GM18951 (cell line): Measurements from ENCODE around the gene FAM229A.
"Not testable (repeated sequence)": the region's sequence is repeated elsewhere in the genome, so short reads cannot be mapped to it uniquely, and the experiment has no call there.

ENCODE experiments used
- POLR2A ChIP-seq: IDR thresholded peaks from 4 replicates; pipeline ENCODE4 v1.6.1; 2011; ENCODE audit warnings: mild to moderate bottlenecking; ENCODE audit not compliant: insufficient read length, insufficient read depth; ENCODE audit errors: extremely low read depth
- in situ Hi-C: fragments of 300-500 bp; cut with MboI; formaldehyde crosslinking; loops from one replicate; pipeline ENCODE4 v1.12.0; 2022; ENCODE audit warnings: low sequenced_read_pairs, mixed read lengths, inconsistent platforms; ENCODE audit not compliant: unreplicated experiment

FAM229A gene

DNA sequence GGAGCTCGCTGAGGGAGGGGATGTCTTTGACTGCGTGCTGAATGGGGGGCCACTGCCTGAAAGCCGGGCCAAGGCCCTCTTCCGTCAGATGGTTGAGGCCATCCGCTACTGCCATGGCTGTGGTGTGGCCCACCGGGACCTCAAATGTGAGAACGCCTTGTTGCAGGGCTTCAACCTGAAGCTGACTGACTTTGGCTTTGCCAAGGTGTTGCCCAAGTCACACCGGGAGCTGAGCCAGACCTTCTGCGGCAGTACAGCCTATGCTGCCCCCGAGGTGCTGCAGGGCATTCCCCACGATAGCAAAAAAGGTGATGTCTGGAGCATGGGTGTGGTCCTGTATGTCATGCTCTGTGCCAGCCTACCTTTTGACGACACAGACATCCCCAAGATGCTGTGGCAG is 1.4 kb upstream of the FAM229A start:
- TF ChIP-seq POLR2A = no peak
- in situ Hi-C loops = no loop called here

DNA sequence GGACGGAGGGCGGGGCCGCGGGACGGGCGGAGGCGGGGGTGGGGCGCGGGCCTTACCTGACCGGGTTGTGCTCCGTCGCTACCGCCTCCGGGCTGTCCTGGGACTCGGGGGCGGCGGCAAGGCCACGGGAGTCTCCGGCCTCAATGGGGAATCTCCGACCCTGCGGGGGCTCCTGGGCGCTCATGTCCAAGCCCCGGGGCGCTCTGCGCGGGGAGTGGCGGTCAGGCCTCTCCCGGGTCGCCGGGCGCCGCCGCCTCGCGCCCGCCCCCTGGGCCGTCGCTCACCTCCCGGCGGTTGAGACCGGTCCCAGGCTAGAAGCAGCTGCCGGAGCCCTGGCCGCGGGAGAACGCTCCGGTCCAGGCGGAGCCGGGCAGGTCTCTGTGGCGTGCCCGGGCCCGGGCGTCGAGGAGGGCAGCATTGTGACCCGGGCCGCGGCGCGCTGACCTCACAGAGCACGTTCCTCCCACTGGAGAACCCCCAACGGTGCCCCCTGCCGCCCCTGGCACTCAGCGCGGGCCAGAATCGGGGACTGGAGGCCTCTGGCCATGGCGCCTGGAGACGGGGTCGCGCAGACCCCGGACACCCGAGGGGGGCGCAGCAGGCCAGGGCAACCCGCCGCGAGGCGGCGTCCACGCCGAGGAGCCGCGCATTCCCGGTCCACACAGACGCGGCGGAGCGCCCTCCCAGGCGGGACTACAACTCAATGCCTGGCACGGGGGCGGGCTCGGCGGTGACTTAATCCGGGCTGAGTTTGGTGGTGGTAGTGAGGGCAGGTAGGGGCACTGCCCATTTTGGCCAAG is 411 bp downstream of the FAM229A start:
- TF ChIP-seq POLR2A = peak; percentile 21
- in situ Hi-C loops = no loop called here

DNA sequence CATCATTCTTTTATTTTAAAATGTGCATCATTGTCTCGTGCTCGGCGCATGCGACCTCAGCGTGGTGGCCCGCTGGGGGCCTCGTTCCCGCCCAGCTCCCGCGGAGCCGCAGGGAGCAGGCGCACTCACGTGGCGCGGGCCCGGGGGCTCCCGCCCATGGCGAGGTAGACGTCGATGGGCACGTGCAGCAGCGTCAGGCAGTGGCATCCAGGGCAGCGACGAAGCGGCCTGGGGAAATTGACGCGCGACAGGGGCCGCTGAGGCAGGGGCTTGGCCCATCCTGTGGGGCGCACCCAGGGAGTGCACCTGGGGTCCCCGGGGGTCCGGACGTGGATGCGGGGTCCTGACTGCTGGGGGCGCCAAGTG is 994 bp downstream of the FAM229A start:
- TF ChIP-seq POLR2A = no peak
- in situ Hi-C loops = no loop called here

DNA sequence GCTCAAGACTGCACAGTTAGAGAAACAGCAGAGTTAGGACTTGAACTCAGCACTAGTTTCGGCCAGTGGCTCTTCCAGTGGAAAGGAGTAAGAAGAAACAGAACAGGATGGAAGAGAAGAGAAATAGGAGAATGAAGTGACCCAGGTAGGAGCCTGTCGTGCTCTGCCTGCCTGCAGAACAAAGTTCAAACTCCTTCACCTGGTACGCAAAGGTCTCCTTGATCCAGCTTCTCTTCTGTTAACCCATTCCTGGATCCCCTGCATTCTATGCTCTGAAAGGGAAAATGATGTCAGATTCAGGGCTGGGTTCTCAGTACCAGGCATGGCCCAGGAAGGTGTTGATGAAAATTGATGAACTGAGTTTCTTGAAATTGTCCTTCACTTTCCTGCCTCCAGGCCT is 3.9 kb downstream of the FAM229A start:
- in situ Hi-C loops = no loop called here
- no peak for TF ChIP-seq POLR2A

DNA sequence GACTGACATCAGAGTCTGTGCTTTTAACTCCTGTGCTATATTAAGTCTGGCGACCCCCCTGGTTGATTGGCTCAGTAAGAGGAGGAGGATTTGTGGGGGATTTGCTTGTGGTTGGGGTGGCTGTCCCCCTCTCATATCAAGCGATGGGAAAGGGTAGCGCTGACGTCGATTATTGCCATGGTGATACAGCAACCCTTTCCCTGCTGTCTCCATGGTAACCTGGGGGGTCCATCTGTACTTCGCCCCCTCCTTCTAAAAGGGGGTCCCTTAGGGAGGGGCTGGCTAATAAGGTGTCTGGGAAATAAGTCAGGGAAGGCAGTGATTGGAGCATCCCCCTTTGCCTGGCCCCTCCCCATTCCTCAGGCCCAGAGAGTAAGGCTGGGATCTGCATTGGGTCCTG is 4.7 kb downstream of the FAM229A start:
- no peak for TF ChIP-seq POLR2A
- in situ Hi-C loops = no loop called here

DNA sequence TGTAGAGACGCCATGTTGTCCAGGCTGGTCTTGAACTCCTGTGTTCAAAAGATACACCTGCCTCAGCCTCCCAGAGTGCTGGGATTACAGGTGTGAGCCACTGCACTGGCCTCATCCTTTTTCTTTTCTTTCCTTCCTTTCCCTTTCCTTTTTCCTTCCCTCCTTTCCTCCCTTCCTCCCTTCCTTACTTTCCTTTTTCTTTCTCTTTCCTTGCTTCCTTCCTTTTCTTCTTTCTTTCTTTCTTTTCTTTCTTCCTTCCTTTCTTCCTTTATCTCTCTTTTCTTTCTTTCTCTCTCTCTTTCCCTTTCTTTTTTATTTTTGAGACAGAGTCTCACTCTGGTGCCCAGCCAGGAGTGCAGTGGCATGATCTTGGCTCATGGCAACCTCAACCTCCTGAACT is 5.8 kb downstream of the FAM229A start:
- in situ Hi-C loops = no loop called here
- no peak for TF ChIP-seq POLR2A

DNA sequence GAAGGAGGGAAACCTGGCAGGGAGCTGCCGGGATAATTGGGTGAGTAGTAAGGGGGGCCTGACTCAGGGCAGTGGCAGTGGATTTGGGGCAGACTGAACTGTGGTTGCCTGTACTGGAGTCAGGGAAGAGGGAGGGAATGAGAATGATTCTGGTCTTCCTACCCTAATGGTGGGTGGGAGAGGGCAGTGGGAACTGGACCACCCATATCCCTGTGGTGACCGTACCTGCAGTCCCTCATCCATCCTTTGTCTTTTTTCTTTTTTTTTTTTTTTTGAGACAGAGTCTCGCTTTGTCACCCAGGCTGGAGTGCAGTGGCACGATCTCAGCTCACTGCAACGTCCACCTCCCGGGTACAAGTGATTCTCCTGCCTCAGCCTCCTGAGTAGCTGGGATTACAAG is 6.5 kb downstream of the FAM229A start:
- in situ Hi-C loops = not testable (repeated sequence)

DNA sequence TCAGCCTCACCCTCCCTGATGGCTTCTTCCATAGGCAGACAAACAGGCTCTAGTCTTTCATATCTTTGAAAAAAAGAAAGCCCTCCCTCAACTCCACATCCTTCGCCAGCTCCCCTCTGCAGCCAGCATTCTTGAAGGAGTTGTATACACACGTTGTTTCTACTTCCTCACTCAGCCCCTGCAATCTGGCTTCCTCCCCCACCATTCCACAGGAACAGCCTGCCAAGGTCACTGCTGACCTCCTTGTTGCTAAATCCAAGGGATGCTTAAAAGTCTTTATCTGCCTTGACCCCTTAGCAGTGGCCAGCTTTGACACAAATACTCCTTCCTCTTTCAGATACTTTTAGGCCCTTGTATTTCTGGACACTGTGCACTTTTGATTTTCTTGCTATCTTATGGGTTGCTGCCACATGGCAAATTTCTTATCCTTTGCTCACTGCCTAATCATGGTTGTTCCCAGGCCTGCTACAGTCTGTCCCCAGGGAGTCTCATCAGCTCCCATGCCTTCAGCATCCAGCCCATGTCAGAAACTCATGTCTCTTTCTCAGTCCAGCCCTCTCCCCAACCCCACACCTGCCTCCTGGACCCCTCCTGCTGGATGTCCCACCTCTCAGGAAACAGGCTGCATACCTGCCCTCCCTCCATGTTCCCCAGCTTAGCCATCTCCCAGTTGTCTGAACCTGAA is 8.3 kb downstream of the FAM229A start:
- in situ Hi-C loops = no loop called here

DNA sequence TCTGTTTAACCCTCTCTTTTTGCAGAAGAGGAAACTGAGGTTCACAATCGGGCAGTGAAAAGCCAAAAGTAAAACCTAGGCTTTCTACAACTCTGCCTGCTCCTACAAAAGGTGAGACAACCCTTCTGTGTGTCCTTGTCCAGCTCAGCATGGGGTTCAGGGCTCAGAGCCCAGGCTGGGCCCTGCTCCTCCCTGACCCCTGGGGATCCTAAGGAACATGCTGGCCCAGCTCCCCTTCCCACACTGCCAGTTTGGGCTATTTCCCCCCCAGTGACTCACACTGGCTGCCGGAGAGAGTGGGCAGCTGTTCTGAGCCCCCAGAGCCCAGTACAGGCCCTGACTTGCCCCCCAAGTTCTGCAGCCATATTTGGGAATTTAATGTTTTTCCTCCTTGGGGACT is 8.9 kb downstream of the FAM229A start:
- in situ Hi-C loops = no loop called here
- TF ChIP-seq POLR2A = no peak

More for the DNA sequence above, 8.3 kb downstream of the FAM229A start:
- no peak for TF ChIP-seq POLR2A

DNA sequence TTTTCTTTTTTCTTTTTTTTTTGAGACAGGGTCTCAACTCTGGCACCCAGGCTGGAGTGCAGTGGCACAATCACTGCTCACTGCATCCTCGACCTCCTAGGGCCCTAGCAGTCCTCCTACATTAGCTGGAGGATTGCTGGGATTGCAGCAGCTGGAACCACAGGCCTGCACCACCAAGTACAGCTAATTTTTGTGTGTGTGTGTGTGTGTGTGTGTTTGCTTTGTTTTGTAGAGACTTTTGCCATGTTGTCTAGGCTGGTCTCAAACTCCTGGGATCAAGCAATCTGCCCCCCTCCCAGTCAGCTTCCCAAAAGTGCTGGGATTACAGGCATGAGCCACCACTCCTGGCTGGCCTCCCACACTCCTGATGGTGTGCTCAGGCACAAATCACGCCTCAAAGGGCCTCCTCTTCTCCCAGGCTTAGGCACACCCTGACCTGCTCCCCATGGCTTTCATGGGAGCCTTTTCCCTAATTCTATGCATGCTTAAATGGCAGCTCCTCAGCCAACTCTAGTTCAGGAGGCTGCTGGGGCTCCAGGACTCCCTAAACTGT is 9.4 kb downstream of the FAM229A start:
- in situ Hi-C loops = no loop called here

DNA sequence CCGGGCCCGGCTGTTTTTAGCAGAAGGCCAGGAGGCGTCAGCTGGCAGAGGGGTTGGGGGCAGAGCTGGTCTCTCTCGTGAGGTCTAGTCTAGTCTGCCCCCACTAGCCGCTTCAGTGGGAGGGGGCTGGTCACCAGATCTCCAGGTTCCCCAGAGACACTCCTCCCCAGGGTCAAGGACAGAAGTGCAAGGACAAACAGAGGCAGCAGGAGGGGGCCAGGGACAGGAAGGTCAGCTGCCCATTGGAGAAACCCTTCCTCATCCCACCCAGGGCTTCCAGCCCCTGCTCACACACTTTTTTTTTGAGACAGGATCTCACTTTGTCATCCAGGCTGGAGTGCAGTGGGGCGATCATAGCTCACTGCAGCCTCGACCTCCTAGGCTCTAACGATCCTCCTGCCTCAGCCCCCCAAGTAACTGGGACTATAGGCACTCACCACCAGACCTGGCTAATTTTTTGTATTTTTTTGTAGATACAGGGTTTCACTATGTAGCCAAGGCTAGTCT is 10.0 kb downstream of the FAM229A start:
- no peak for TF ChIP-seq POLR2A
- in situ Hi-C loops = no loop called here

More for the DNA sequence above, 9.4 kb downstream of the FAM229A start:
- no peak for TF ChIP-seq POLR2A

DNA sequence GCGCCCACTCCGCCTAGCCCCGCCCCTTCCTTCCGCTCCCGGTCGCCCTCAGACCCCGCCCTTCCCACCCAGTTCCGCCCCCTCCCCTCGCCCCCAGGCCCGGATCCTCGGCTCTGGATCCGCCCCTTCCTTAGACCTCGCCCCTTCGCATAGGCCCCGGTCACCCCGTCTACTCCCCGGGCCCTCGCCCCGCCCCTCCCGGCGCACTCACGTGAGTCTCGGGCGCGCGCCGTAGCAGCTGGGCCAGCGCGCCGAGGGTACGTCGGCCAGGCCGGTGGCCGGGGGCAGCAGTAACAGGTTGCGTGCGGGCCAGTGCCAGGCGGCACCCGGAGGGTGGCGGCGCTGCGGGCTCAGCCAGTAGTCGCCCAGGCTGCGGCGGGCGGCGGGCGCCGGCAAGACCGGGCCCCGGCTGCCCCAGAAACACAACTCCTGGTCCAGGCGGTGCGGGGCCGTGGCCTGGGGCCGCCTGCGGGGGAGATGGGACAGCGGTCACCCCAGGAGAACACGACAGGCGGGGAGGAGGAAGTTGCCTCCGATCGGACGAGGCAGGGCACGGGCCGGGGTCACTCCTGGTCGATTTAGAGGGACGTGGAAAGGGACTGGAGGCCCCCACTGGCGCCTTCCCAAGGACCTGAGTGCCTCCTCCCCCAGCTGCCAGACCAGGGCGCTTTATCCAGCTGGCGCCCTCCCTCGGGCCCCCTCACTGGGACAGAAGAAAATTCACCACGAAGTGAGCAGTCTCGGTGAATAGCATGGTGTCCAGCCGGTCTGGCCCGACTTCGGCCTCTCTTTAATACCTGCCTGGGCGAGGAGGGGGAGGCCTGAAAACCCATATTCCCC is 10.7 kb downstream of the FAM229A start:
- in situ Hi-C loops = no loop called here
- TF ChIP-seq POLR2A = peak; percentile 85

DNA sequence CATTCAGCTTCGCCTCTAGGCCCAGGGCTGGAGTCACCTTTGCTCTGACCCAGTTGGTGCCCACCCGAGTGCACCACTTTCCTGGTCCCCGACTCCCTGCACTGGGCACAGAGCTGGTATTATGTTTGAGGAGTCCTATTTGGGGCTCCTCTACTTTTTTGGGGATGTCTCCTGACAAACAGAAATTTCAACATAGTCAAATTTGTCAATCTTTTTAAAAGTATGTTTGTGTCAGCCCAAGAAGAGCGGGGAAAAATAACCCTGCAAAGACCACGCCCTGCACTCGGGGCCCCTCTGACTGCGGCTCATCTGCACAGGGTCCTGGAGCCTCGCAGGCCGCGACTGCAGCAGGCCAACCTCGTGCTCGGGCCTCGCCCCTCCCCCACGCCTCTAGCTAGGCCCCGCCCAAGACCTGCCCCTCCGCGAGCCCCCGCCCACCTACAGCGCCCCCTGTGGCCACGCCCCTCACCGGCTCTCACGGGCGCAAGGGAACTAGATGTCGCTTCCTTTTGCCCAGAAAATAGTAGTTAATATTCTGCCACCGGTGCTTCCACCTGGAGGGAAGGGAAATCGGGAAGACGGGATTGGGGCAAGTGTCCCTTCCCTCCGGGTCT is 11.4 kb downstream of the FAM229A start:
- no peak for TF ChIP-seq POLR2A
- in situ Hi-C loops = no loop called here
